ENCODE measurements around the gene HPD.

- no peak for TF ChIP-seq SIN3A (IDR thresholded peaks at IDR 0.05; ENCODE audit: borderline replicate concordance, insufficient read depth, low read depth, low read length)
- no peak for TF ChIP-seq CTCF (IDR thresholded peaks at IDR 0.05)
- no peak for TF ChIP-seq POLR2AphosphoS5 (IDR thresholded peaks at IDR 0.05; ENCODE audit: low read depth, low read length)
Observed at GRCh38 chr12:121822393-121823100, 36.1 kb downstream of the HPD start.

Measured in Panc1 (cell line).